ENCODE results near the gene NMNAT2. TPM values are rescaled to one million over a fixed set of nuclear protein-coding genes. Genes with fewer than 3 reads are reported as not detected.
"Not testable (repeated sequence)": the region's sequence is repeated elsewhere in the genome, so short reads cannot be mapped to it uniquely, and the experiment has no call there.

The NMNAT2 gene
- polyA plus RNA-seq (2013, experiment 1 of 2; ENCODE audit: insufficient read length) = 0.84 TPM
- 0.82 TPM for polyA plus RNA-seq (2013, experiment 2 of 2; ENCODE audit: insufficient read length)

- peak; percentile 5 for DNase-seq
Observed at GRCh38 chr1:183417772-183418491, at the start of gene NMNAT2. Gene NMNAT2 (minus strand): TSS chr1:183418380. CDS start chr1:183418267, 113 bp downstream.

- no peak for DNase-seq
Observed at GRCh38 chr1:183467687-183468086, 49.5 kb upstream of the NMNAT2 start.

- DNase-seq = no peak
Observed at GRCh38 chr1:183466781-183467180, 48.6 kb upstream of the NMNAT2 start.

- no peak for DNase-seq
Observed at GRCh38 chr1:183463566-183463965, 45.4 kb upstream of the NMNAT2 start.

- DNase-seq = no peak
Observed at GRCh38 chr1:183461350-183461749, 43.2 kb upstream of the NMNAT2 start.

- no peak for DNase-seq
Observed at GRCh38 chr1:183460596-183460995, 42.4 kb upstream of the NMNAT2 start.

GRCh38 chr1:183457449-183457848, 39.3 kb upstream of the NMNAT2 start:
- DNase-seq = no peak

GRCh38 chr1:183456826-183457225, 38.6 kb upstream of the NMNAT2 start:
- no peak for DNase-seq

GRCh38 chr1:183454377-183454776, 36.2 kb upstream of the NMNAT2 start:
- DNase-seq = peak; percentile 8

- DNase-seq = no peak
Observed at GRCh38 chr1:183450093-183450492, 31.9 kb upstream of the NMNAT2 start.

- DNase-seq = no peak
Observed at GRCh38 chr1:183449223-183449770, 31.1 kb upstream of the NMNAT2 start.

- peak; percentile 24 for DNase-seq
Observed at GRCh38 chr1:183444243-183444642, 26.1 kb upstream of the NMNAT2 start.

GRCh38 chr1:183443466-183443865, 25.3 kb upstream of the NMNAT2 start:
- no peak for DNase-seq

GRCh38 chr1:183443011-183443410, 24.8 kb upstream of the NMNAT2 start:
- no peak for DNase-seq

- no peak for DNase-seq
Observed at GRCh38 chr1:183438060-183438459, 19.9 kb upstream of the NMNAT2 start.

- no peak for DNase-seq
Observed at GRCh38 chr1:183435497-183435896, 17.3 kb upstream of the NMNAT2 start.

GRCh38 chr1:183433703-183434102, 15.5 kb upstream of the NMNAT2 start:
- DNase-seq = no peak

- no peak for DNase-seq
Observed at GRCh38 chr1:183432548-183432875, 14.3 kb upstream of the NMNAT2 start.

GRCh38 chr1:183431840-183432547, 13.8 kb upstream of the NMNAT2 start:
- DNase-seq = no peak

GRCh38 chr1:183427591-183427990, 9.4 kb upstream of the NMNAT2 start:
- DNase-seq = not testable (repeated sequence)

- DNase-seq = no peak
Observed at GRCh38 chr1:183424691-183425090, 6.5 kb upstream of the NMNAT2 start.

GRCh38 chr1:183423541-183423940, 5.4 kb upstream of the NMNAT2 start:
- DNase-seq = no peak

- DNase-seq = no peak
Observed at GRCh38 chr1:183419399-183419798, 1.2 kb upstream of the NMNAT2 start.

- no peak for DNase-seq
Observed at GRCh38 chr1:183418696-183419095, 516 bp upstream of the NMNAT2 start.
